HG03159 (cell line): ENCODE measurements around the gene MOXD1.
A peak's percentile ranks its signal among the peaks of the same experiment; 100 is the strongest.
"Not testable (repeated sequence)": the region's sequence is repeated elsewhere in the genome, so short reads cannot be mapped to it uniquely, and the experiment has no call there.

ENCODE experiments used
- ATAC-seq: cut with Tn5 transposase; IDR thresholded peaks from one replicate; pipeline ENCODE4 v1.9.1; 2021; ENCODE audit warnings: mild to moderate bottlenecking, moderate library complexity; ENCODE audit not compliant: unreplicated experiment

Gene MOXD1

GRCh38 chr6:132357120-132357519, 44.2 kb downstream of the MOXD1 start:
- no peak for ATAC-seq

DNA sequence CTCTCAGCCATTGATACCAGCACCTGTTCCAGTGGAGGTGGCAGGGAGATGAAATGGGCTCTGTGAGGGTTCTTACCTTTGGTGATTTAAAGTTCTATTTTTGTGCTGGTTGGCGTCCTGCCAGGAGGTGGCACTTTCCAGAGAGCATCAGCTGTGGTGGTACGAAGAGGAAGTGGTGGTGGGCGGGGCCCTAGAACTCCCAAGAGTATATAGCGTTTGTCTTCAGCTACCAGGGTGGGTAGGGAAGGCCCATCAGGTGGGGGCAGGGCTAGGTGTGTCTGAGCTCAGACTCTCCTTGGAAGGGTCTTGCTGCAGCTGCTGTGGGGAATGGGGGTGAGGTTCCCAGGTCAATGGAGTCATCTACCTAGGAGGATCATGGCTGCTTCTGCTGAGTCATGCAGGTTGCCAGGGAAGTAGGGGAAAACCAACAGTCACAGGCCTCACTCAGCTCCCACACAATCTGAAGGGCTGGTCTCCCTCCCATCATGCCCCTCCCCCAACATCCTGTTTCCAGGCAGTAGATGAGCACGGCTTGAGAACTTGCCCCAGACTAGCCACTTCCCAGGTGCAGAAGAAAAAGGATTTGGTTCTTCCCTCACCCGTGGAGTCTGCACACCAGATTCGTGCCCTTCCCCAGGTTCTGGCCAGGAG, 46.6 kb downstream of the MOXD1 start:
- peak; percentile 65 for ATAC-seq

DNA sequence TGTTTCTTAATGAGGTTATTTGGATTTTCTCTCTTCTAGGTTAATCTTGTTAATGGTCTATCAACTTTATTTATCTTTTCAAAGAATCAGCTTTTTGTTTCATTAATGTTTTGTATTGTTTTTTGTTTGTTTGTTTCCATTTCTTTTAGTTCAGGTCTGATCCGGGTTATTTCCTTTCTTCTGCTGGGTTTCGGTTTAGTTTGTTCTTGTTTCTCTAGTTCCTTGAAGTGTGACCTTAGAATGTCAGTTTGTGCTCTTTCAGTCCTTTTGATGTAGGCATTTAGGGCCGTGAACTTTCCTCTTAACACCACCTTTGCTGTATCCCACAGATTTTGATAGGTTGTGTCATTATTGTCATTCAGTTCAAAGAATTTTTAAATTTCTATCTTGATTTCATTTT, 49.3 kb downstream of the MOXD1 start:
- not testable (repeated sequence) for ATAC-seq

GRCh38 chr6:132348231-132348630, 53.0 kb downstream of the MOXD1 start:
- no peak for ATAC-seq

DNA sequence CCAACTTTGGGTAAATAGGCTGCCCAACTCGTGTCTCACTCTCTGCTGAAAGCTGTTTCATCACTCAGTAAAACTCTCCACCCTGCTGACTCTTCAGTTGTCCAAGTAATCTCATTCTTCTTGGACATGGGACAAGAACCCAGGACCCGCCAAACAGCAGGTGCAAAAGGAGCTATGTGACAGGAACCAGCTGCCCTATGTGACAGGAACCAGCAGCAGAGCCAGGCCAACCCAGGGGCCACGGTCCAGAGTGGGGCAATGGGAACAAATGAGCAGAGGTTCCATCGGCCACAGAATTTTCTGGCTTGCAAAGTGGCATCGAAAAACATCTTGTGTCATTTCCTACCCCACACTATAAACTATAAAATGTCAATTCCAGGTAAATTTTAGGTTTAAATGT, 56.5 kb downstream of the MOXD1 start:
- ATAC-seq, result no peak

GRCh38 chr6:132341646-132342045, 59.6 kb downstream of the MOXD1 start:
- no peak for ATAC-seq

DNA sequence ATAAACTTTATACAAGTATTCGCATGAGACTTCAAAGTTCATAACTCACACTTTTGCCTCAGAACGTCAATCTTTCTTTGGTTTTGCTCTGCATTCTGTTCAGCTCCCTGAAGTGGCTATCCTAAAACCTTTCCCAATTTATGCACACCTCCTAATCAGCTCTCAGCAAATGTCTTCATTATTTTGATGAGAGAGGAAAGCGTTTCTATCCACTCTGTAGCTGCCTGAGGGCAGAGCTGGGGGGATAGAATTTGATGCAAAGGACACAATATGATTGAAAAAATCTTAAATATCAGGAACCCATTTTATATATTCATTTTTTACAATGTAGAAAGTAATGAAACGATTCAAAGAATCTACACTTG, 66.8 kb downstream of the MOXD1 start:
- ATAC-seq, result no peak

DNA sequence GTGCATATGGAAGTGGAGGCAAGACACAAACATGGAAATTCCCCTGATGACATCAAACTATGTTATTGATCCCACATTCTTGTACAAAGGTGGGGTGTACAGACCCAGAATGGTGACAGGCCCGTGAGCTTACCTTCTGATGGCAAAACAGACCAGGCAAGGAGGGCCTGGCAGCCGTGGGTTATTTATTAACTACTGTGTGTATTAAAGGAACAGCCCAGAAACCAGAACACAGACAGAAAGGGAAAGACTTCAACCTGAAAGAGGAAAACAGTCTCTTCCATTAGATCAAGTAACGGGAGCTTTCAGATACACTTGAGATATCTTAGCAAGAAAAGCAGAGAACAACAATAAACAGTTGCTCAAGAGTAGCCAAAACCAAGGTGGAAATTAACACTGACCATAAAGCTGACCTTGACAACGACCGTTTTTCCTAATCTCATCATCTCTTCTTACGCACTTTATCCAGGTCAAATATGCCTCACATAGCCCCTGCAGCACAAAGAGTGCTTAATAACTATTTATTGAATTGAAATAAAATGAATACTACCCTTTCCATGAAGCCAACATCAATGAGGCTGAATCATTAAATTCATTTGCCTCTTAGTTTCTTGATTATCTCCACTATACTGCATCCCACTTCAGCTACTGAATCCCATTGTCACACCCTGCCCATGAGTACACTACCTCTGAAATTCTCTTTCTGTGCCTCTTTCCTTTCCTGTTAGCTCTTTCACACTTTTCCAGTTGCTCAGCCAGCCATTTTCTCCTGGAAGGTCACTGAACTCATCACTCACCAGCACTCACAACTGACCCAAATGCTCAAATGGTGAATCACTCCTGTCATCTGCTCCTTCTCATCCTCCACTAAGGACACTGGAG, 67.4 kb downstream of the MOXD1 start:
- ATAC-seq, result no peak

- ATAC-seq, result no peak
Measured at GRCh38 chr6:132330759-132331158, 70.5 kb downstream of the MOXD1 start.

GRCh38 chr6:132322398-132322797, 78.9 kb downstream of the MOXD1 start:
- no peak for ATAC-seq

DNA sequence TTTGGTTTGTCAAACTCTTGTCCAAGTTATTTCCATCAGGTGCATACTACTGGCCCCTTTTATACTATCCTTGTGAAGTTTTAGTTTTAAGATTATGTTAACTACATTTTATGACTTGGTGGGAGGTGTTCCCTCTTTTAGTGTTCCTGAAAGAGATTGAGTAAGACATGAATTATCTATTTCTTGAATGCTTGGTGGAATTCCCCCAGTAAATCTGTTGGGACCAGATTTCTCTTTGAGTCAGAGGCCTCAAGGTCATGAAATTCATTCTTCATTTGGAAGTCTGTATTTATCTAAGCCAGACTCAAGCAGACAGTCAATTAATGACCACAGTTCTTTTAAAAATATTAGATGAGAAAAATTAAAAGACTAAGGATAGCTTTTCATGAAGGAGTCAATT, 81.3 kb downstream of the MOXD1 start:
- ATAC-seq, result no peak

- ATAC-seq, result no peak
Measured at GRCh38 chr6:132316970-132317369, 84.3 kb downstream of the MOXD1 start.

DNA sequence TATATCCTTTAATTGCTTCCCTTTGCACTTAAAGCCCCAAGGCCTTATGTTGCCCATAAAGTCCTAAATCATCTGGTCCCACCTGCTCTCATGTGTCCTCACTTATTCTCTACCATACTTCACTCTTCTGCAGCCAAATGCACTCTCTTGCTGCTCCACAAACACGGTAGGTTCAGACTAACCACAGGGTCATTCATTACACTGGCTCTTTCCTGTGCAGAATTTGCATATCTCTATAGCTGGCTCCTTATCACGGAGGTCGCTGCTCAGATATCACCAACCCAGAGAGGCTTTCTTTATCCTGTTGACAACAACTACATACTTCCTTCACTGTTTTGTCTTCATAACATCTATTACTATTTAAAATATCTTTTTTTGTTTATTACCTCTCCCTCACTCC, 86.8 kb downstream of the MOXD1 start:
- ATAC-seq, result peak; percentile 94

- no peak for ATAC-seq
Measured at GRCh38 chr6:132310921-132311320, 90.4 kb downstream of the MOXD1 start.

DNA sequence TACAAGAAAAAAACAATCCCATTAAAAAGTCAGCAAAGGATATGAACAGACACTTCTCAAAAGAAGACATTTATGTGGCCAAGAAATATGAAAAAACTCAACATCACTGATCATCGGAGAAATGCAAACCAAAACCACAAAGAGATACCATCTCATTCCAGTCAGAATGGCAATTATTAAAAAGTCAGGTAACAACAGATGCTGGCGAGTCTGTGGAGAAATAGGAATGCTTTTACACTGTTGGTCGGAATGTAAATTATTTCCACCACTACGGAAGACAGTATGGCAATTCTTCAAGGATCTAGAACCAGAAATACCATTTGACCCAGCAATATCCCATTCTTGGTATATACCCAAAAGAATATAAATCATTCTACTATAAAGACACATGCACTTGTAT, 91.1 kb downstream of the MOXD1 start:
- not testable (repeated sequence) for ATAC-seq

- no peak for ATAC-seq
Measured at GRCh38 chr6:132304891-132305305, 96.4 kb downstream of the MOXD1 start.

DNA sequence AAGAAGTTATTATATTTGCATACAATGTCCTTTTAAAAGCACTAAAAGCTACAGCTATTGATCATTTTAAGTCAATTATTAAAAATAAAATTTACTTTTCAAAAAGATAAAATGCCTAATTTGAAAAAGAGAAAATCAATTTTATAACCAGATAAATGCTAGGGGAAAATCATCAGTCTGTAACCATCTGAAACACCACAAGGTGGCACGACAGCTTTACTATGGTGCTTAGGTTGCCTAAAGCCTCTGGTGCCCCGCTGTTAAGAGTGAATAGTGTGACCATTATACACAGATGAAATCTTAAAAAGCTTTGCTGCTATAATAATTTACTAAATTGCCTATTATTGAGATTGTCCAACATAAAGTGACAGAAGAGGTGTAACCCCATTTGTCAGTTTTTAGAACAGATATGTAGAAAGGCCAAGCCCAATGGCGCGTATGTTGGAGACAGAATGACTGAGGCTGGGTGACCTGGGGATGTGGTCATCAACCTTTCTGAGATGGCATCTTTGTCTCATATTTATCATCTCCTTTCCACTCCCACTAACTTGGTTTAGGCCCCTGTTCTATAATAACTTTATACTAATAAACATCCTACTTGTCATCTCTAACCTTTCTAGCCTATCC, 100.8 kb downstream of the MOXD1 start:
- ATAC-seq, result peak; percentile 88

- ATAC-seq, result peak; percentile 69
Measured at GRCh38 chr6:132298344-132298949, 102.8 kb downstream of the MOXD1 start.

- no peak for ATAC-seq
Measured at GRCh38 chr6:132289756-132290155, 111.5 kb downstream of the MOXD1 start.

- ATAC-seq, result no peak
Measured at GRCh38 chr6:132287101-132287500, 114.2 kb downstream of the MOXD1 start.

GRCh38 chr6:132286298-132287019, 114.8 kb downstream of the MOXD1 start:
- ATAC-seq, result peak; percentile 58
